CD4-positive, alpha-beta T cell treated with Interleukin-1 beta for 1 hour (primary cell): ENCODE results near the gene CNIH3.
"Not testable (repeated sequence)": the region's sequence is repeated elsewhere in the genome, so short reads cannot be mapped to it uniquely, and the experiment has no call there.

Source experiments
- DNase-seq, 2 donors: peaks; one replicate each; pipeline ENCODE4 v3.0.0-alpha.2; 2020 to 2022

CNIH3 gene

DNA sequence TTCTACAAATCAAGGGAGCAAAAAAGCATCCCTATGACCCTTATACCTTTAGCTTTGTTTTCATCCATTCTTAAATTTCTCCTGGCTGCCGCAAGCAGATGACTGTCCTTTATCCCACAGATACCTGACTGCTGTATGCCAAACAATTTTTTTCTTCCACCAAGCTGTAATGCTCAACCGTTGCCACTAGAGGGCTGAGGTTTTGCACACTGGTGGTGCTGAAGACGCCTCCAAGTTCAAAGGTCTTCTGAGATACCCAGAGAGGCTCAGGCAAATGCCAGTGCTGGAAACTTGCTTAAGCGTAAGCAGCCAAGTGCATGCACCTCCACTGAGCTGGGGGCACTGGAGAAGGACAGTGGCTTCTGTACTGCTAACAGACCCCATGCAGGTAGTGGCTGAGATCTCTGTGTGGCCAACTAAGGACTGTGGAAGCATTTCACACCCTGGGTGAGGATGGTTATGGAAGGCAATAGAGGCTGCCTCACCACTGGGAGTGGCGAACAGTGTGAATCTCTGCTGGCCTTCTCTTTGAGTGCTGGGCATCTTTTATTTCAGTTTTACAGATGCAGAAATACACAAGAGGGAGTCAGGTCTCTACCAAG is 28.5 kb downstream of the CNIH3 start:
- peak; percentile 44 to 68 for DNase-seq

GRCh38 chr1:224647449-224647848 is 31.3 kb downstream of the CNIH3 start:
- DNase-seq: no peak

DNA sequence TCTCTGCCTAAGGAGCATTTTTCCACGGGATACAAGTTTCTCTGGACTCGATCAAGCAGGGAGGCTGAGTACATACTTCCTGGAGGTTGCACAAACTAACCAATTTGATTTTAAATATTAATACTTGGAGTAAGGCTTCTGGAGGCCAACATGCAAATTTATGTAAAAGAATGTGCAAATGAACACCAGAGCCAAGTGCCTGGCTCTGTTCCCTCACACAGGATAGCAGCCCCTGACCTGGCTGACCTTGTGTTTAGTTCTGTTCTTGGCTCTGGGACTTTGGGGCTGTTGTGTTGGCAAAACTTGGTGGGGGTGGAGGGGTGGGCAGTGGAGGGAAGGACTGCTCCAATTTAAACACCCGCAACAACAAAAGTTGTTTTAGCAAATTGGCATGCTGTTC is 34.2 kb downstream of the CNIH3 start:
- no peak for DNase-seq

DNA sequence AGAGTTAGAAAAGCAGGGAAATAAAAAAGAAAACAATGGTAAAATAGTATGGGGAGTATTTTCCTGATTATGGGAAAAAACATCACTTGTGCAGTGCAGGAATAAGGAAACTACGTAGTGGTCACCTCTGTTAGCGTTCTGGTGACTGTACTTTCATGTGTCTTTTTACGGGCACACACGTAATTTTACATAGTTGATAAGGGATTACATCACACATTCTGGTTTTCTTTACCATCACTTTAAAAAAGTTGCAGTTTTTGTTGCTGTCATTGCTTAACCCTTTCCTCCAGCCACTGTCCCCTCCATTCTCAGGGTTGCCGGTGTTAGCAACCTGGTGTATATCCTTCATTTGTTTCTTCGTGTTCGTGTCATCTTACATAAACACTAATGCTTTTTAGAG is 35.1 kb downstream of the CNIH3 start:
- no peak for DNase-seq

GRCh38 chr1:224656392-224656791 is 40.3 kb downstream of the CNIH3 start:
- no peak for DNase-seq

DNA sequence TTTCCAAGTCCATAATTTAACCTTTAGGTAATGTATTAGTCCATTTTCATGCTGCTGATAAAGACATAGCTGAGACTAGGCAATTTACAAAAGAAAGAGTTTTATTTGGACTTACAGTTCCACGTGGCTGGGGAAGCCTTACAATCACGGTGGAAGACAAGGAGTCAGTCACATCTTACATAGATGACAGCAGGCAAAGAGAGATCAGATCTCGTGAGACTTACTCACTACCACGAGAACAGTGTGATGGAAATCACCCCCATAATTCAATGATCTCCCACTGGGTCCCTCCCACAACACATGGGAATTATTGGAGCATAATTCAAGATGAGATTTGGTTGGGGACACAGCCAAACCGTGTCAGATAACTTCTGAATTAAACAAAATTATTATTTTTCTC is 44.0 kb downstream of the CNIH3 start:
- DNase-seq: no peak

DNA sequence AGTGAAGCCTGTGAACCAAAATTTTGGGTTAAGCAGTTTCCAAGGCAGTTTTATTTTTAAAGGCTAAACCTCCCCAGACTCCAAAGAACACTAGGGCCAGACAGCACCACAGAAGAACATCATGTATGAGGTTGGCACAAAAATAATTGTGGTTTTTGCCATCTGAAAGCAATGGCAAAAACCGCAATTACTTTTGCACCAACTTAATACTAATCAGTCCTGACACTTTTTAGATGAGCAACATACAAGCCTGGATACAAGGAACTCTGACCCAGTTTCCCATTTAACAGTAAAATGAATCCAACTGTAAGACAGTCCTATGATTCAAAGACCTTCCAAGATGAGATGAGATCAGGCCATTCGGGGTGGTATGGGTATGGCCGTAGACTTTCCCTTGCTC is 46.8 kb downstream of the CNIH3 start:
- no peak for DNase-seq

DNA sequence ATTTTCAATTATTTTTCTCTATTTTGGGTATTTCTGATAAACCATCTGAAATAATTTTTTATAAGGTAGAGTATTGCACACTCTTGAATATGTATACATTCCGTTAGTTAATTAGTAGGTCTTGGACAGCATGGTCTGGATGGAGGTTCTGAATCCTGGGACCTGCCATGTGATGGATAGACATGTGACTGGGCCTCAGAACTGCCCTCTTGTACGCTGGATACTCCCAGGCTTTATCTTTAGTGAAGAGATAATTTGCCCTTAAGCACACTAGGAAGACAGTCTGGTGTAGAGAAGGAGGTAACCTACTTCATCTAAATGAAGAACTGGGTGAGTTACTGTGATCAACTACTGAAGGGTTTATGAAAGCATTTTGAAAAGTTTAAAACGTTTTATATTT is 48.9 kb downstream of the CNIH3 start:
- DNase-seq: no peak

DNA sequence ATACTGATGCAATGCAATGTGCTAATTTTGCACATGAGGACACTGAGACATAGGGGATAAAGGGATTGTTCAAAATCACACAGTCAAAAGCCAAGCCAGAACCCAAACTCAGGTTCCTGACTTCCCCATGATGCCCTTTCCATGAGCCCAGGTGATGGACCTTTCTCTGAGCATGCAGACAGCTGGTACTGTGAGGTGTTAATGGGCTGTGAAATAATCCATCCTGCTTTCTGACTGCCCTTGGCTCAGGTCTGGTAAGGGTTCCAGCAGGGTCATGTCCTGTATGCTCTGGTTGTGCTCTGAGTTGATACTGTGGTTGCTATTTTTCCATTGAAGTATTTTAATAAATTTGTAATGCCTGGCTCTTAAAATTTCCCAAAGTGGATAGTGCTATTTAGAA is 50.0 kb downstream of the CNIH3 start:
- DNase-seq: no peak

- DNase-seq: no peak
Observed at GRCh38 chr1:224666913-224667312, 50.8 kb downstream of the CNIH3 start.

DNA sequence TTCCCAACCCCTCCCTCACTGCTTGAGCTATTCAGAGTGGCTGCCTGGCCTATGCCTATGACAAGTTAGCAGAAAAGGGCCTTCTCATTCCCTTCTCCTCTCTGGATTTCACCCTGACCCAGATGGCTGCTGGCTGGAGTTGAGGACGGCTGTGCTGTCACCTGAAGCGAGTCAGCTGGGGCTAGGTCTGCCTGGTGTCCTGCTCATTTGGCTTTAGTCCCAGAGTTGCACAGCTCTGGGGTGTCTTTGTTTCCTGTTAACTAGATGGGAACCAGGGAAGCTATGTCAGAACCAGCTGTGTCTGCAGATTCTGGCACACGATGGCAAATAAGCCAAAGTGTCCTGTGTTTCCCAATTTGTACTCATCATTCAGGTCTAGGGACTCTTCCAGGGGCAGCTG is 52.9 kb downstream of the CNIH3 start:
- DNase-seq: no peak

- DNase-seq: no peak
Observed at GRCh38 chr1:224669403-224669802, 53.3 kb downstream of the CNIH3 start.

- no peak for DNase-seq
Observed at GRCh38 chr1:224670506-224670905, 54.4 kb downstream of the CNIH3 start.

GRCh38 chr1:224671076-224671475 is 55.0 kb downstream of the CNIH3 start:
- no peak for DNase-seq

DNA sequence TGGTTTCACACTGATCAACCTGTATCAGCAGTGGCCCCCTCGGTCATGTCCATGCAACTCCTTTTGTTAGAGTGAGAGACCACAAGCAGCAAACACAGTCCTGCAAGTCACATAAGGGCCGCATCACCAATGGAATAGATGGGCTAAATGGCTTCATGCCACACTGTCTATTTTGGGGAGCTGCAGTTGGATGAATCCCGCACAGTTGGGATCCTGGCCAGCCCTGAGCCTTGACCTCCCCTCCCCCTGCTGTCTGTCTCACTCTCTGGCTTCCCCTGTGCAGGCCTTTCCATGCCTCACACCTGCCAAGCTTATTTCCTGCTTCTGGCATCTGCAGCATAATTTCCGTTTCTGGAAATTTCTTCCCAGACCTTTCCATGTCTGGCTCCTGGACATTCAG is 57.0 kb downstream of the CNIH3 start:
- DNase-seq: no peak

- DNase-seq: no peak
Observed at GRCh38 chr1:224675590-224675989, 59.5 kb downstream of the CNIH3 start.

GRCh38 chr1:224676551-224676950 is 60.4 kb downstream of the CNIH3 start:
- DNase-seq: no peak

DNA sequence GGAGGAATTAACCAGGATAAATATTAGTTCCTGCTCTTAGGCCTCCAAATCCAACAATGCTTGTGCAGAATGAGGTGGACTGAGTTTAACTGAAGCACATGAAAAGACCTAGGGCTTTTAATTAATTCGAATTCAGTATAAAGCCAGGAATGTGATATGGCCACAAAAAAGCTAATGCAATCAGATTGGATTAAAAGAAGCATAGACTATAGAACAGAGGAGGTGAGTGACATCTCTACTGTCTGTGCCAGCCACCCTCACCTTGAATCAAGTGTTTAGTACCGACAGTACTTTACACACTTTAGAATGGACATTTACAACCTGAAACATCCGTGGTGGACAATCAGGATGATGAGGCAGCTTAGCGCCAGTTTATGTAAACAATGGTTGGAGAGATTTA is 62.1 kb downstream of the CNIH3 start:
- DNase-seq: no peak

- DNase-seq: no peak
Observed at GRCh38 chr1:224679606-224680005, 63.5 kb downstream of the CNIH3 start.

- no peak for DNase-seq
Observed at GRCh38 chr1:224681816-224682215, 65.7 kb downstream of the CNIH3 start.

- DNase-seq: no peak
Observed at GRCh38 chr1:224683936-224684335, 67.8 kb downstream of the CNIH3 start.

DNA sequence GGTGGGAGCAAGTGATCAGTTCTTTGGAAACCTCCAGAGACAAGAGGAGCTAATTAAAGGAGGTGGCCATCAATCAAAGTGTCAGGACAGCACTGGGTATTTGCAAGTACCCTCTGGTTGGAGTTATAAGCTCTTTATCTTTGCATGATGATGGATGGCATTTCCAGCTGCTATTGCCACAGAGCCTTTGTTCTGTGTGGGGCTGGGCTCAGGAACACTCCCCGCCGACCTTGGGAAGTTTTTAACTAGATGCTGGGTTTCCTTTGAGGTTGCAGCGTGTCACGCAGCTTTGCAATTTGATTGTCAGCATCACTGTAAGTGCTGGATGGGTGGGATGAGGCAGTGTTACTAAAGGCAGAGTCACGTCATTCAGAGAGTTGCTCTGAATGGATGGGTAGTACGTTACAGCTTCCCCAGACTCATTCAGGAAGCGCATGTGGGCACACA is 68.9 kb downstream of the CNIH3 start:
- DNase-seq: no peak

DNA sequence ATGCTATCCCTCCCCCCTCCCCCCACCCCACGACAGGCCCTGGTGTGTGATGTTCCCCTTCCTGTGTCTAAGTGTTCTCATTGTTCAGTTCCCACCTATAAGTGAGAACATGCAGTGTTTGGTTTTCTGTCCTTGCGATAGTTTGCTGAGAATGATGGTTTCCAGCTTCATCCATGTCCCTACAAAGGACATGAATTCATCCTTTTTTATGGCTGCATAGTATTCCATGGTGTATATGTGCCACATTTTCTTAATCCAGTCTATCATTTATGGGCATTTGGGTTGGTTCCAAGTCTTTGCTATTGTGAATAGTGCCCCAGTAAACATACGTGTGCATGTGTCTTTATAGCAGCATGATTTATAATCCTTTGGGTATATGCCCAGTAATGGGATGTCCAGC is 70.0 kb downstream of the CNIH3 start:
- not testable (repeated sequence) for DNase-seq

GRCh38 chr1:224687465-224687864 is 71.3 kb downstream of the CNIH3 start:
- DNase-seq: no peak

- DNase-seq: no peak
Observed at GRCh38 chr1:224689374-224689773, 73.3 kb downstream of the CNIH3 start.

DNA sequence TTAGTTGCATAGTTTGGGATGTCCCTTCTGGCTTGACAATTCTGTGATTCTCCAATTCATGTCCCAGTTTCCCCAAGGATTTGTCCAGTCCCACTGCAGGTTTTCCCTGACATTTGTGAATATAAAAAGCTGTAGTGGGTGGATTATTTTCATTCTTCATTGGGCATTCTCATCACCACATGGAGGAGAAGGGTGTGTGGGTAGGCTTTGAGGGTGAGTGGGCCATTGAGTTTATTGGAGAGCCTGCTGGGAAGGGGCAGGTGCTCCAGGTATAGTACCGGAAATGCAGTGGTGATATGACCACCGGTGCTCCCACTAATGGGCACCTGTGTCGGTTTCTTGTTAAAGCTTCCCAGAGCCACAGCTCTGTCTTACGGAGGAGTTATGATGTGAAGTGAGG is 74.5 kb downstream of the CNIH3 start:
- DNase-seq: no peak
